WTC11 (cell line): ENCODE data around the gene AGPAT3. TPM values are rescaled to one million over a fixed set of nuclear protein-coding genes. Genes with fewer than 3 reads are reported as not detected.

ENCODE experiments used
- AFF4 ChIP-seq: sonication (generic); formaldehyde crosslinking; IDR thresholded peaks from 2 replicates; pipeline ENCODE4 v1.8.1; 2023; ENCODE audit warnings: mild to moderate bottlenecking, missing genetic modification reagents, borderline replicate concordance
- AR ChIP-seq: fragments of 250-450 bp; sonication (Bioruptor Pico); IDR thresholded peaks from 2 replicates; pipeline ENCODE4 v1.9.0; 2021; ENCODE audit warnings: mild to moderate bottlenecking
- ATF1 ChIP-seq: sonication (generic); formaldehyde crosslinking; IDR thresholded peaks from 2 replicates; pipeline ENCODE4 v1.8.1; 2023; ENCODE audit warnings: mild to moderate bottlenecking, moderate library complexity, missing genetic modification reagents
- ATF3 ChIP-seq: sonication (generic); formaldehyde crosslinking; conservative IDR thresholded peaks from 2 replicates; pipeline ENCODE4 v1.8.1; 2022; ENCODE audit warnings: mild to moderate bottlenecking, missing genetic modification reagents
- ATF6 ChIP-seq: sonication (generic); formaldehyde crosslinking; IDR thresholded peaks from 2 replicates; pipeline ENCODE4 v1.8.1; 2023; ENCODE audit warnings: mild to moderate bottlenecking, missing genetic modification reagents
- CREM ChIP-seq: sonication (generic); formaldehyde crosslinking; IDR thresholded peaks from 2 replicates; pipeline ENCODE4 v1.8.1; 2022; ENCODE audit warnings: mild to moderate bottlenecking, missing genetic modification reagents, moderate library complexity
- E2F1 ChIP-seq: sonication (generic); formaldehyde crosslinking; IDR thresholded peaks from 2 replicates; pipeline ENCODE4 v1.8.0; 2022; ENCODE audit warnings: mild to moderate bottlenecking, missing genetic modification reagents
- E2F5 ChIP-seq: sonication (generic); formaldehyde crosslinking; IDR thresholded peaks from 2 replicates; pipeline ENCODE4 v1.8.1; 2022; ENCODE audit warnings: mild to moderate bottlenecking, moderate library complexity, missing genetic modification reagents
- FOXK1 ChIP-seq: sonication (generic); formaldehyde crosslinking; IDR thresholded peaks from 2 replicates; pipeline ENCODE4 v1.8.0; 2022; ENCODE audit warnings: mild to moderate bottlenecking, moderate library complexity, missing genetic modification reagents
- FOXP4 ChIP-seq: sonication (generic); formaldehyde crosslinking; IDR thresholded peaks from 2 replicates; pipeline ENCODE4 v1.8.0; 2022; ENCODE audit warnings: mild to moderate bottlenecking, missing genetic modification reagents
- IRF2 ChIP-seq: sonication (generic); formaldehyde crosslinking; IDR thresholded peaks from 2 replicates; pipeline ENCODE4 v1.8.0; 2022; ENCODE audit warnings: low read depth, missing genetic modification reagents, borderline replicate concordance
- MXD4 ChIP-seq: fragments of 250-450 bp; sonication (Bioruptor Pico); IDR thresholded peaks from 2 replicates; pipeline ENCODE4 v1.8.0; 2021; ENCODE audit warnings: mild to moderate bottlenecking, moderate library complexity, borderline replicate concordance
- NFATC4 ChIP-seq: fragments of 250-450 bp; sonication (Bioruptor Pico); IDR thresholded peaks from 2 replicates; pipeline ENCODE4 v1.9.0; 2021; ENCODE audit warnings: mild to moderate bottlenecking
- NFYB ChIP-seq: sonication (generic); formaldehyde crosslinking; conservative IDR thresholded peaks from 2 replicates; pipeline ENCODE4 v1.8.0; 2022; ENCODE audit warnings: low read depth, missing genetic modification reagents
- TCF7 ChIP-seq: sonication (generic); formaldehyde crosslinking; IDR thresholded peaks from 2 replicates; pipeline ENCODE4 v1.8.0; 2022; ENCODE audit warnings: mild to moderate bottlenecking, low read depth, missing genetic modification reagents, moderate library complexity
- TEAD1 ChIP-seq: sonication (generic); formaldehyde crosslinking; IDR thresholded peaks from 2 replicates; pipeline ENCODE4 v1.8.0; 2022; ENCODE audit warnings: mild to moderate bottlenecking, missing genetic modification reagents
- ZNF232 ChIP-seq: sonication (generic); formaldehyde crosslinking; IDR thresholded peaks from 2 replicates; pipeline ENCODE4 v1.8.0; 2022; ENCODE audit warnings: mild to moderate bottlenecking, missing genetic modification reagents
- ZNF317 ChIP-seq: sonication (generic); formaldehyde crosslinking; IDR thresholded peaks from 2 replicates; pipeline ENCODE4 v1.8.1; 2023; ENCODE audit warnings: low read depth, mild to moderate bottlenecking, moderate library complexity, missing genetic modification reagents, borderline replicate concordance
- total RNA-seq: library from RNA; stranded (reverse); gene quantifications from 3 replicates; pipeline ENCODE4 v1.2.3, GENCODE V29; 2021
- TF ChIP-seq, protein P1 (sequence below): sonication (generic); formaldehyde crosslinking; IDR thresholded peaks from 2 replicates; pipeline ENCODE4 v1.8.1; 2023; ENCODE audit warnings: mild to moderate bottlenecking, missing genetic modification reagents, moderate library complexity
- TF ChIP-seq, protein P2 (sequence below): sonication (generic); formaldehyde crosslinking; IDR thresholded peaks from 2 replicates; pipeline ENCODE4 v1.8.0; 2022; ENCODE audit warnings: mild to moderate bottlenecking, missing genetic modification reagents

AGPAT3 gene
- total RNA-seq, 1 experiment from 2014 or later: 5.6 TPM

DNA sequence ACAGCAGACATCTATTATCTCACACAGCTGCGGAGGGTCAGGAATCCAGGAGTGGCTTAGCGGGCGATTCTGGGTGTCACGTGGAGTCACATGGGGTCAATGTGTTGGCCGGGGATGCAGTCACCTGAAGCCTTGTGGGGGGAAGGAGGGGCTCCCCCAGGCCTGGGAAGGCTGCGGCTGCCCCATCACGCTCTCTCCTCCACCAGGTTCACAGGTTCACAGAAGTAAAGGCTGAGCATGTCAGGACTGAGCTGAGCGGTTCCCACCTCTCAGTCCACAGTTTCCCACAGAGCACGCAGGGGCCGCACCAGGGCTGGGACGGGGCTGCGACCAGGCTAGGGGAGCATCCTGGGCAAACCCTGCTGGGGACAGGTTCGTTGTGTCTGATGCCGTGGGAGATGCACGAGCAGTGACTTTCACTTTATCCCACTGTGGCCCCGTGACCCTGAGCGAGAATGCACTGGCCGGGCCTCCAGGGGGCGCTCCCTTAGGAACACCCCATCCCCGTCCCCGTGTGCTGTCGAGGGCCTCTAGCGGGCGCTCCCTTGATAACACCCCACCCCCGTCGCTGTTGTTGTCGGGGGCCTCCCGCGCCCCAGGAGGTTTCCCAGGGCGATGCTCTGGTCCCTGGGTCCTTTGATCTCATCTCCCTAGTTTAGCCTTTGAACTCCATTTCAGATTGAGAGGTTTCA is 73.9 kb downstream of the AGPAT3 start (continued):
- peak; percentile 43; the same call in 1 of the 2 replicates for TF ChIP-seq FOXP4
- TF ChIP-seq E2F5 (CRISPR knock-in tag): 0 out of 2 replicates have a peak, but pooled peaks have one; percentile 27
- TF ChIP-seq ZNF317 (CRISPR knock-in tag): no peak
- no peak for TF ChIP-seq MXD4 (CRISPR knock-in tag)
- no peak for TF ChIP-seq NFATC4
- no peak for TF ChIP-seq TEAD1 (CRISPR knock-in tag)
- TF ChIP-seq AR (CRISPR knock-in tag): no peak
- TF ChIP-seq, protein P1, sequence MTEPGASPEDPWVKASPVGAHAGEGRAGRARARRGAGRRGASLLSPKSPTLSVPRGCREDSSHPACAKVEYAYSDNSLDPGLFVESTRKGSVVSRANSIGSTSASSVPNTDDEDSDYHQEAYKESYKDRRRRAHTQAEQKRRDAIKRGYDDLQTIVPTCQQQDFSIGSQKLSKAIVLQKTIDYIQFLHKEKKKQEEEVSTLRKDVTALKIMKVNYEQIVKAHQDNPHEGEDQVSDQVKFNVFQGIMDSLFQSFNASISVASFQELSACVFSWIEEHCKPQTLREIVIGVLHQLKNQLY (CRISPR knock-in tag): no peak
- TF ChIP-seq IRF2: no peak
- no peak for TF ChIP-seq CREM
- TF ChIP-seq TCF7: no peak
- TF ChIP-seq ATF1 (CRISPR knock-in tag): no peak
- TF ChIP-seq ATF3 (CRISPR knock-in tag): no peak
- no peak for TF ChIP-seq ATF6 (CRISPR knock-in tag)
- no peak for TF ChIP-seq FOXK1 (CRISPR knock-in tag)
- no peak for TF ChIP-seq E2F1 (CRISPR knock-in tag)
- TF ChIP-seq, protein P2, sequence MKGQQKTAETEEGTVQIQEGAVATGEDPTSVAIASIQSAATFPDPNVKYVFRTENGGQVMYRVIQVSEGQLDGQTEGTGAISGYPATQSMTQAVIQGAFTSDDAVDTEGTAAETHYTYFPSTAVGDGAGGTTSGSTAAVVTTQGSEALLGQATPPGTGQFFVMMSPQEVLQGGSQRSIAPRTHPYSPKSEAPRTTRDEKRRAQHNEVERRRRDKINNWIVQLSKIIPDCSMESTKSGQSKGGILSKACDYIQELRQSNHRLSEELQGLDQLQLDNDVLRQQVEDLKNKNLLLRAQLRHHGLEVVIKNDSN: peak; percentile 79
- TF ChIP-seq ZNF232 (CRISPR knock-in tag): no peak
- no peak for TF ChIP-seq NFYB
- TF ChIP-seq AFF4 (CRISPR knock-in tag): no peak
